Stimulated activated CD8-positive, alpha-beta memory T cell treated with anti-CD3 and anti-CD28 coated beads, Interleukin-12 subunit alpha, Interleukin-12 subunit beta, amount 100 ng/mL, for 1 hour (primary cell): ENCODE data around the gene DMD.

Experiments used
- DNase-seq: peaks from one replicate; pipeline ENCODE4 v3.0.0-alpha.2; 2020; ENCODE audit warnings: low read depth

DMD gene

GRCh38 chrX:31224381-31225012 is 1986.9 kb downstream of the DMD start:
- no peak for DNase-seq

- DNase-seq, result no peak
These were observed 1987.5 kb downstream of the DMD start for GRCh38 chrX:31223817-31224216.

- DNase-seq, result no peak
These were observed 1988.4 kb downstream of the DMD start for GRCh38 chrX:31222946-31223345.

GRCh38 chrX:31219174-31219573 is 1992.2 kb downstream of the DMD start:
- no peak for DNase-seq

- no peak for DNase-seq
These were observed 1994.3 kb downstream of the DMD start for GRCh38 chrX:31217084-31217483.

GRCh38 chrX:31215277-31215815 is 1996.0 kb downstream of the DMD start:
- DNase-seq, result no peak

- no peak for DNase-seq
These were observed 1997.4 kb downstream of the DMD start for GRCh38 chrX:31213941-31214340.

- DNase-seq, result no peak
These were observed 1998.2 kb downstream of the DMD start for GRCh38 chrX:31212856-31213748.

GRCh38 chrX:31209005-31209628 is 2002.2 kb downstream of the DMD start:
- no peak for DNase-seq

GRCh38 chrX:31201503-31201902 is 2009.8 kb downstream of the DMD start:
- DNase-seq, result no peak

- no peak for DNase-seq
These were observed 2010.9 kb downstream of the DMD start for GRCh38 chrX:31200430-31200829.

- no peak for DNase-seq
These were observed 2011.6 kb downstream of the DMD start for GRCh38 chrX:31199840-31200114.

GRCh38 chrX:31199056-31199839 is 2012.1 kb downstream of the DMD start:
- no peak for DNase-seq

GRCh38 chrX:31190221-31190975 is 2021.0 kb downstream of the DMD start:
- DNase-seq, result no peak

GRCh38 chrX:31186693-31187338 is 2024.5 kb downstream of the DMD start:
- DNase-seq, result no peak

- no peak for DNase-seq
These were observed 2025.5 kb downstream of the DMD start for GRCh38 chrX:31185884-31186283.

- no peak for DNase-seq
These were observed 2029.9 kb downstream of the DMD start for GRCh38 chrX:31181377-31182000.

GRCh38 chrX:31179203-31179602 is 2032.1 kb downstream of the DMD start:
- DNase-seq, result no peak

GRCh38 chrX:31178769-31179125 is 2032.6 kb downstream of the DMD start:
- DNase-seq, result no peak

GRCh38 chrX:31178064-31178768 is 2033.1 kb downstream of the DMD start:
- DNase-seq, result no peak
